ENCODE measurements around the gene BCL2L13. TPM values are rescaled to one million over a fixed set of nuclear protein-coding genes. Genes with fewer than 3 reads are reported as not detected.
"Not testable (repeated sequence)": the region's sequence is repeated elsewhere in the genome, so short reads cannot be mapped to it uniquely, and the experiment has no call there.

The BCL2L13 gene
- total RNA-seq, 2 donors from 2014 or later, result 56.5 to 64.1 TPM

- no peak overlapping the region for H3K4me3 ChIP-seq
- no peaks in the 10 kb centered on the region for H3K4me1 ChIP-seq
- DNase-seq (ENCODE audit: low spot score), result no peak
- H3K36me3 ChIP-seq, result no peaks in the 10 kb centered on the region
- no peaks in the 10 kb centered on the region for H3K27me3 ChIP-seq
- TF ChIP-seq, protein P1, sequence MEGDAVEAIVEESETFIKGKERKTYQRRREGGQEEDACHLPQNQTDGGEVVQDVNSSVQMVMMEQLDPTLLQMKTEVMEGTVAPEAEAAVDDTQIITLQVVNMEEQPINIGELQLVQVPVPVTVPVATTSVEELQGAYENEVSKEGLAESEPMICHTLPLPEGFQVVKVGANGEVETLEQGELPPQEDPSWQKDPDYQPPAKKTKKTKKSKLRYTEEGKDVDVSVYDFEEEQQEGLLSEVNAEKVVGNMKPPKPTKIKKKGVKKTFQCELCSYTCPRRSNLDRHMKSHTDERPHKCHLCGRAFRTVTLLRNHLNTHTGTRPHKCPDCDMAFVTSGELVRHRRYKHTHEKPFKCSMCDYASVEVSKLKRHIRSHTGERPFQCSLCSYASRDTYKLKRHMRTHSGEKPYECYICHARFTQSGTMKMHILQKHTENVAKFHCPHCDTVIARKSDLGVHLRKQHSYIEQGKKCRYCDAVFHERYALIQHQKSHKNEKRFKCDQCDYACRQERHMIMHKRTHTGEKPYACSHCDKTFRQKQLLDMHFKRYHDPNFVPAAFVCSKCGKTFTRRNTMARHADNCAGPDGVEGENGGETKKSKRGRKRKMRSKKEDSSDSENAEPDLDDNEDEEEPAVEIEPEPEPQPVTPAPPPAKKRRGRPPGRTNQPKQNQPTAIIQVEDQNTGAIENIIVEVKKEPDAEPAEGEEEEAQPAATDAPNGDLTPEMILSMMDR (IDR thresholded peaks at IDR 0.05), result no peak
- H3K9me3 ChIP-seq, result no peaks in the 10 kb centered on the region
- H3K27ac ChIP-seq, result no peak overlapping the region
Observed at GRCh38 chr22:17764036-17764435, 125.5 kb downstream of the BCL2L13 start.

- not testable (repeated sequence) for DNase-seq (ENCODE audit: low spot score); H3K36me3 ChIP-seq; H3K4me3 ChIP-seq; H3K27ac ChIP-seq; H3K4me1 ChIP-seq; H3K27me3 ChIP-seq; H3K9me3 ChIP-seq
Observed at GRCh38 chr22:17764852-17765251, 126.3 kb downstream of the BCL2L13 start.

- TF ChIP-seq, protein P1 (IDR thresholded peaks at IDR 0.05), result no peak
- Histone ChIP-seq H3K36me3 (no peaks in the 10 kb centered on the region), H3K4me1 (peaks cover 0 to 4% of the 10 kb centered on the region in 2 donors), H3K27me3 (no peaks in the 10 kb centered on the region), H3K9me3 (no peaks in the 10 kb centered on the region), H3K4me3 (no peak overlapping the region), H3K27ac (no peak overlapping the region)
- DNase-seq (ENCODE audit: low spot score), result no peak
Observed at GRCh38 chr22:17767233-17768065, 128.9 kb downstream of the BCL2L13 start.

DNA sequence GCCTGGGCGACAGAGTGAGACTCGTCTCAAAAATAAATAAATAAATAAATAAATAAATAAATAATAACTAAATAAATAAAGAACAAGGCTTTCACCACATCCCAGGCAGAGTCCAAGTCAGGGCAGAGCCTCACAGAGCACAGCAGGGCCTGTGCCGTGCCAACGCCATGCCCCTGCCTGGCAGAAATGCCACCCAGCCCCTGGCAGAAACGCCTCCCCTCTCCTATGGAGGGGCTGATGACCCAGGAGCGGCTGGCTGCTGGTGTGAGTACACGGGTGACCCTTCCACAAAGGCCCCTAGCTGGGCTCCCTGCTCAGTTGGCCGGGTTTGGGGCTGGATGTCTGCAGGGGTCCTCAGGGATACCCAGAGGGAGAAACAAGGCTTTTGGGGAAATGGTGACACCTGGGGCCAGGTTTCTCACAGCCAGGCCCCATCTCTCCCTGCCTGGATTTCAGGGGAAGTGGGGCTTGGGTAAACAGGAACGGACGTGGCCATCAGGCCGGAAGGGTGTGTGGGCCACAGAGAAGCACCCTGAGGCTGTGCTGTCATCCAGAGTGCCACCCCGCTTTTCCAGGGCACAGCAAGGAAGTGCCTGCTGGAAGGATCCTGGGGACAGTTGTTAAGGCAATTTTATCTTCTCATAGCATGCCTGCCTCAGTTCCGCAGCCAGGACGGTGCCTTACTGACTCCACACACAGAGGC lies 130.6 kb downstream of the BCL2L13 start:
- no peaks in the 10 kb centered on the region for H3K27me3 ChIP-seq
- no peaks in the 10 kb centered on the region for H3K9me3 ChIP-seq
- TF ChIP-seq, protein P1 (IDR thresholded peaks at IDR 0.05), result no peak
- H3K4me3 ChIP-seq, result no peak overlapping the region
- DNase-seq (ENCODE audit: low spot score), result no peak
- H3K27ac ChIP-seq, result no peak overlapping the region
- H3K36me3 ChIP-seq, result no peaks in the 10 kb centered on the region
- peaks cover 0 to 19% of the 10 kb centered on the region in 2 donors for H3K4me1 ChIP-seq

- no peaks in the 10 kb centered on the region for H3K27me3 ChIP-seq
Observed at GRCh38 chr22:17769716-17770082, 131.1 kb downstream of the BCL2L13 start.

More at GRCh38 chr22:17769716-17770082, 131.1 kb downstream of the BCL2L13 start:
- Histone ChIP-seq H3K36me3 (no peaks in the 10 kb centered on the region), H3K9me3 (no peaks in the 10 kb centered on the region), H3K27ac (no peak overlapping the region), H3K4me3 (no peak overlapping the region), H3K4me1 (peaks cover 0 to 19% of the 10 kb centered on the region in 2 donors)
- DNase-seq (ENCODE audit: low spot score), result no peak
- TF ChIP-seq, protein P1 (IDR thresholded peaks at IDR 0.05), result no peak

All from right atrium auricular region (tissue), 2 donors.